GM21528 (cell line): ENCODE data around the gene OR14A2.
A peak's percentile ranks its signal among the peaks of the same experiment; 100 is the strongest.
"Not testable (repeated sequence)": the region's sequence is repeated elsewhere in the genome, so short reads cannot be mapped to it uniquely, and the experiment has no call there.

Experiments used
- ATAC-seq: cut with Tn5 transposase; IDR thresholded peaks from one replicate; pipeline ENCODE4 v1.9.1; 2021; ENCODE audit warnings: mild to moderate bottlenecking, moderate library complexity; ENCODE audit not compliant: unreplicated experiment, low FRiP score

Gene OR14A2

GRCh38 chr1:247748041-247748440 is at the start of gene OR14A2:
Gene OR14A2 (minus strand): TSS chr1:247748141.
- no peak for ATAC-seq

- no peak for ATAC-seq
Measured at GRCh38 chr1:247797518-247797917, 49.6 kb upstream of the OR14A2 start.

- no peak for ATAC-seq
Measured at GRCh38 chr1:247769603-247770002, 21.7 kb upstream of the OR14A2 start.

- no peak for ATAC-seq
Measured at GRCh38 chr1:247760456-247760855, 12.5 kb upstream of the OR14A2 start, which contains the start of gene OR1C1. Gene OR1C1 (minus strand): TSS chr1:247760556. CDS start chr1:247758406, 2,150 bp downstream.

- not testable (repeated sequence) for ATAC-seq
Measured at GRCh38 chr1:247754311-247754710, 6.4 kb upstream of the OR14A2 start.

GRCh38 chr1:247749870-247750269 is 1.9 kb upstream of the OR14A2 start:
- ATAC-seq: no peak

GRCh38 chr1:247747616-247748015 is 325 bp downstream of the OR14A2 start:
- ATAC-seq: no peak

- ATAC-seq: no peak
Measured at GRCh38 chr1:247746391-247746935, 1.5 kb downstream of the OR14A2 start.

- ATAC-seq: not testable (repeated sequence)
Measured at GRCh38 chr1:247742215-247742760, 5.7 kb downstream of the OR14A2 start.

- no peak for ATAC-seq
Measured at GRCh38 chr1:247741756-247742155, 6.2 kb downstream of the OR14A2 start.

GRCh38 chr1:247740721-247741120 is 7.2 kb downstream of the OR14A2 start:
- ATAC-seq: no peak

GRCh38 chr1:247738315-247738714 is 9.6 kb downstream of the OR14A2 start, which contains the start of gene OR14K1:
Gene OR14K1 (plus strand): TSS chr1:247738615. CDS start chr1:247738615, 0 bp downstream.
- ATAC-seq: no peak

- no peak for ATAC-seq
Measured at GRCh38 chr1:247721222-247721621, 26.7 kb downstream of the OR14A2 start.

GRCh38 chr1:247716546-247716945 is 31.4 kb downstream of the OR14A2 start, which contains the start of gene OR6F1:
Gene OR6F1 (minus strand): TSS chr1:247716646. CDS start chr1:247712755, 3,891 bp downstream.
- no peak for ATAC-seq

- no peak for ATAC-seq
Measured at GRCh38 chr1:247713753-247714152, 34.2 kb downstream of the OR14A2 start.

- not testable (repeated sequence) for ATAC-seq
Measured at GRCh38 chr1:247710681-247711080, 37.3 kb downstream of the OR14A2 start.

- no peak for ATAC-seq
Measured at GRCh38 chr1:247701338-247701737, 46.6 kb downstream of the OR14A2 start.

- ATAC-seq: peak; percentile 95
Measured at GRCh38 chr1:247681288-247681897, 66.5 kb downstream of the OR14A2 start.

- no peak for ATAC-seq
Measured at GRCh38 chr1:247680171-247680570, 67.8 kb downstream of the OR14A2 start.

- ATAC-seq: no peak
Measured at GRCh38 chr1:247679639-247680038, 68.3 kb downstream of the OR14A2 start, which contains the start of gene OR13G1. Gene OR13G1 (minus strand): TSS chr1:247679739. CDS start chr1:247673041, 6,698 bp downstream.
